ENCODE measurements around the gene AK6.
"Not testable (repeated sequence)": the region's sequence is repeated elsewhere in the genome, so short reads cannot be mapped to it uniquely, and the experiment has no call there.

Gene AK6

DNA sequence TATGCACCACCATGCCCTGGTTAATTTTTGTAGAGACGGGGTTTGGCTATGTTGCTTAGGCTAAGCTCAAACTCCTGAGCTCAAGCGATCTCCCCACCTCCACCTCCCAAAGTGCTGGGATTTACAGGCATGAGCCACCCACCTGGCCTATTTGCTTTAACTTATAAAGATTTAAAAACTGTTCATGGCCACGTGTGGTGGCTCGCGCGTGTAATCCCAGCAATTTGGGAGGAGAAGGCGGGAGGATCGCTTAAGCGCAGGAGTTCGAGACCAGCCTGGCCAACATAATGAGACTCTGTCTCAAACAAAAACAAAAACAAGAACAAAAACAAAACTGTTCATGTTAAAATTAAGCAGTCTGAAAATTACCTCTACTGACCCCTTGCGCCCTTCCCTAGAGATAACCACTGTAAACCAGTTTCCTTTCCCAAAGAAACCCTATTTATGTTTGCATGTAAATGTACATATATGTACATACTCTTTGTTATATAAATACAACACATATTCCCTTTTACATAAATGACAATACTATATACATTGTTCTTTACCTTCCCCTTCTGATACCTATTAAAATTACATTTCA is 1.5 kb downstream of the AK6 start:
- Histone ChIP-seq H3K27me3 (ENCODE audit: low read depth) (no peaks in the 10 kb centered on the region), H3K9me3 (no peaks in the 10 kb centered on the region), H3K4me3 (peak overlapping the region; percentile 89), H3K4me1 (peaks cover 12% of the 10 kb centered on the region), H3K36me3 (replicated peaks) (peaks cover 33% of the 10 kb centered on the region)
- peak in 1 of 2 experiments; percentile 15 for DNase-seq (ENCODE audit: low spot score in 2 of 2)
- in situ Hi-C loops (cut with MboI; ENCODE audit: low sequenced_read_pairs): no loop called here

- in situ Hi-C loops (cut with MboI; ENCODE audit: low sequenced_read_pairs): no loop called here
Observed at GRCh38 chr5:69364850-69365249, 4.5 kb downstream of the AK6 start.

GRCh38 chr5:69364414-69364813 is 4.9 kb downstream of the AK6 start:
- DNase-seq (ENCODE audit: low spot score in 2 of 2): no peak
- no peaks in the 10 kb centered on the region for H3K9me3 ChIP-seq
- H3K4me3 ChIP-seq: no peak overlapping the region
- H3K4me1 ChIP-seq: peaks cover 5% of the 10 kb centered on the region
- H3K36me3 ChIP-seq (replicated peaks): peaks cover 44% of the 10 kb centered on the region
- in situ Hi-C loops (cut with MboI; ENCODE audit: low sequenced_read_pairs): no loop called here
- no peaks in the 10 kb centered on the region for H3K27me3 ChIP-seq (ENCODE audit: low read depth)

More at GRCh38 chr5:69364850-69365249, 4.5 kb downstream of the AK6 start:
- H3K4me3 ChIP-seq: no peak overlapping the region
- no peak for DNase-seq (ENCODE audit: low spot score in 2 of 2)
- H3K9me3 ChIP-seq: no peaks in the 10 kb centered on the region
- H3K4me1 ChIP-seq: peaks cover 5% of the 10 kb centered on the region
- H3K36me3 ChIP-seq (replicated peaks): peaks cover 41% of the 10 kb centered on the region
- H3K27me3 ChIP-seq (ENCODE audit: low read depth): no peaks in the 10 kb centered on the region

DNA sequence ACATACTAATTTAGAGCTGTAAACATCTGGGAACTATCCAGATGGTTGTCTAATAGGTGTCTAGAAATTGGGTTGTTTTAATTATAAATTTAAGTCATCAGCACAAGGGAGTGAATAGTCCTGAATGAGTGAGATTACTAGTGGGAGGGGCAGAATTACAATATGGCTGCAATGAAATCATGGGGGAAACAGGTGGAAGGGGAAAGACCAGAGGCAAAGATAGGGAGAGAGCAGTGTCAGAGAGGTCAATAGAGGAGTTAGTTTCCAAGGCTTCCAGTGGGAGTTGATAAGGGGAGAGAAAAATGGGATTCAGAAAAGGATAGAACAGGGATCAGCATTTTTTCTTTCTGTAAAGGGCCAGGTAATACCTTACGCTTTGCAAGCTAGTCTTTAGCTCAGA is 8.9 kb downstream of the AK6 start:
- H3K9me3 ChIP-seq: no peaks in the 10 kb centered on the region
- no peaks in the 10 kb centered on the region for H3K4me1 ChIP-seq
- in situ Hi-C loops (cut with MboI; ENCODE audit: low sequenced_read_pairs): no loop called here
- no peaks in the 10 kb centered on the region for H3K27me3 ChIP-seq (ENCODE audit: low read depth)
- peaks cover 48% of the 10 kb centered on the region for H3K36me3 ChIP-seq (replicated peaks)
- no peak overlapping the region for H3K4me3 ChIP-seq
- DNase-seq (ENCODE audit: low spot score in 2 of 2): no peak

DNA sequence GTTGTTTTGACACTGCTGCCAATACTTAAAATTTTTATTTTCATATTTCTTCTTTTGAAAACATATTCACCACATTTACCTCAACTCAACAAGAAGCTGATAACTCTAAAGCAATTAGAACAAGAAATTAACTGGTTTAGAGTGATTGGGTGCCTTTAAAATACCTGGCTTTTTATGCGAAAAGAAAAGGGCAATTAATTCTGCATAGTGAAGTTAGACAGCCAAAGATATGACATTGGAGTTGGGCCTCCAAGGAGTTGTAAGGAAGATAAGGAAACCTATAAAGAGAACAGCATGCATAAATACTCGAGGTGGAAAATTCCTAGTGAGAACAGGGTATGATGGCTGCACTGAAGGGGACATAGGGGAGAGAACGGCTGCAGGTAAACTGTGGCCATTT is 9.6 kb downstream of the AK6 start:
- in situ Hi-C loops (cut with MboI; ENCODE audit: low sequenced_read_pairs): no loop called here
- no peaks in the 10 kb centered on the region for H3K9me3 ChIP-seq
- no peak overlapping the region for H3K4me3 ChIP-seq
- no peak for DNase-seq (ENCODE audit: low spot score in 2 of 2)
- H3K4me1 ChIP-seq: no peaks in the 10 kb centered on the region
- H3K27me3 ChIP-seq (ENCODE audit: low read depth): no peaks in the 10 kb centered on the region
- peaks cover 45% of the 10 kb centered on the region for H3K36me3 ChIP-seq (replicated peaks)

DNA sequence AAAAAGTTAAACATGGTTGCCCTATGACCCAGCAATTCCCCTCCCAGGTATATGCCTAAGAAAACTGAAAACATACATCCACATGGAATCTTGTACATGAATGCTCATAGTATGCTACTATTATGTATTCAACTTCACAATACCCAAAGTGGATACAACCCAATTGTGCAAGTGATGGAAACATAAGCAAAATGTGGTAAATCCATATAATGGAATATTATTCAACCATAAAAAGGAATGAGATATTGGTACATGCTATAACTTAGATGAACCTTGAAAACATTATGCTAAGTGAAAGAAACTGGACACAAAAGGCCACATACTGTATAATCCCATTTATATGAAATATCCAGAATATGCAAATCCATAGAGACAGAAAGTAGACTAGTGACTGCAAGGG is 18.7 kb downstream of the AK6 start:
- H3K36me3 ChIP-seq (replicated peaks): peaks cover 28% of the 10 kb centered on the region
- in situ Hi-C loops (cut with MboI; ENCODE audit: low sequenced_read_pairs): no loop called here

GRCh38 chr5:69343083-69343482 is 26.2 kb downstream of the AK6 start:
- H3K9me3 ChIP-seq: no peaks in the 10 kb centered on the region
- in situ Hi-C loops (cut with MboI; ENCODE audit: low sequenced_read_pairs): loop anchor here (25.0 kb wide), 2 partner anchors 106 to 256 kb away; partner anchors contain the start of genes CDK7 and SLC30A5
- H3K4me3 ChIP-seq: no peak overlapping the region
- H3K27me3 ChIP-seq (ENCODE audit: low read depth): no peaks in the 10 kb centered on the region
- H3K36me3 ChIP-seq (replicated peaks): no peaks in the 10 kb centered on the region
- no peak for DNase-seq (ENCODE audit: low spot score in 2 of 2)
- no peaks in the 10 kb centered on the region for H3K4me1 ChIP-seq

More for the DNA sequence above, 18.7 kb downstream of the AK6 start:
- no peaks in the 10 kb centered on the region for H3K27me3 ChIP-seq (ENCODE audit: low read depth)
- H3K4me1 ChIP-seq: no peaks in the 10 kb centered on the region
- no peaks in the 10 kb centered on the region for H3K9me3 ChIP-seq
- no peak overlapping the region for H3K4me3 ChIP-seq
- no peak for DNase-seq (ENCODE audit: low spot score in 2 of 2)

GRCh38 chr5:69341520-69342161 is 27.7 kb downstream of the AK6 start:
- Histone ChIP-seq H3K4me3 (no peak overlapping the region), H3K9me3 (no peaks in the 10 kb centered on the region), H3K27me3 (ENCODE audit: low read depth) (no peaks in the 10 kb centered on the region), H3K36me3 (replicated peaks) (no peaks in the 10 kb centered on the region), H3K4me1 (no peaks in the 10 kb centered on the region)
- in situ Hi-C loops (cut with MboI; ENCODE audit: low sequenced_read_pairs): loop anchor here (25.0 kb wide), 2 partner anchors 104 to 254 kb away; partner anchors contain the start of genes CDK7 and SLC30A5
- no peak for DNase-seq (ENCODE audit: low spot score in 2 of 2)

- Histone ChIP-seq H3K4me3 (no peak overlapping the region), H3K9me3 (no peaks in the 10 kb centered on the region), H3K27me3 (ENCODE audit: low read depth) (no peaks in the 10 kb centered on the region), H3K36me3 (replicated peaks) (no peaks in the 10 kb centered on the region), H3K4me1 (peaks cover 7% of the 10 kb centered on the region)
- in situ Hi-C loops (cut with MboI; ENCODE audit: low sequenced_read_pairs): loop anchor here (25.0 kb wide), 2 partner anchors 98 to 248 kb away; partner anchors contain the start of genes CDK7 and SLC30A5
- DNase-seq (ENCODE audit: low spot score in 2 of 2): no peak
Observed at GRCh38 chr5:69335341-69335935, 33.9 kb downstream of the AK6 start.

GRCh38 chr5:69334793-69335268 is 34.5 kb downstream of the AK6 start:
- Histone ChIP-seq H3K9me3 (no peaks in the 10 kb centered on the region), H3K36me3 (replicated peaks) (no peaks in the 10 kb centered on the region), H3K4me3 (no peak overlapping the region), H3K4me1 (peaks cover 7% of the 10 kb centered on the region), H3K27me3 (ENCODE audit: low read depth) (no peaks in the 10 kb centered on the region)
- DNase-seq (ENCODE audit: low spot score in 2 of 2): peak; percentile 81 to 92
- in situ Hi-C loops (cut with MboI; ENCODE audit: low sequenced_read_pairs): loop anchor here (25.0 kb wide), 2 partner anchors 98 to 248 kb away; partner anchors contain the start of genes CDK7 and SLC30A5

DNA sequence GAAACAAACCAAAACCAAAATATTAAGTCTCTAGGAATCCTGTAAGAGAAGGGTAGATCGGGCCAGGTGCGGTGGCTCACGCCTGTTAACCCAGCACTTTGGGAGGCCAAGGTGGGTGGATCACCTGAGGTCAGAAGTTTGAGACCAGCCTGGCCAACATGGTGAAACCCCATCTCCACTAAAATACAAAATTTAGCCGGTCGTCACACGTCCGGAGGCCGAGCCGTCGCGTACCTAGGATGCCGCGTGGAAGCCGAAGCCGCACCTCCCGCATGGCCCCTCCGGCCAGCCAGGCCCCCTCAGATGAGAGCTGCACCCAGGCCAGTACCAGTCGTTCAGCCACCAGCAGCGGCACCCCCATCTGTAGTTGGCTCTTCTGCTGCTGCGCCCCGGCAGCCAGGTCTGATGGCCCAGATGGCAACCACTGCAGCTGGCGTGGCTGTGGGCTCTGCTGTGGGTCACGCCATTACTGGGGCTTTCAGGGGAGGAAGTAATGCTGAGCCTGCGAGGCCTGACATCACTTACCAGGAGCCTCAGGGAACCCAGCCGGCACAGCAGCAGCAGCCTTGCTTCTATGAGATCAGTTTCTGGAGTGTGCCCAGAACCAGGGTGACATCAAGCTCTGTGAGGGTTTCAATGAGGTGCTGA is 35.5 kb downstream of the AK6 start:
- in situ Hi-C loops (cut with MboI; ENCODE audit: low sequenced_read_pairs): loop anchor here (25.0 kb wide), 2 partner anchors 96 to 246 kb away; partner anchors contain the start of genes CDK7 and SLC30A5
- DNase-seq (ENCODE audit: low spot score in 2 of 2); H3K36me3 ChIP-seq (replicated peaks); H3K4me1 ChIP-seq; H3K9me3 ChIP-seq; H3K4me3 ChIP-seq; H3K27me3 ChIP-seq (ENCODE audit: low read depth): not testable (repeated sequence)

GRCh38 chr5:69331528-69332445 is 37.5 kb downstream of the AK6 start:
- in situ Hi-C loops (cut with MboI; ENCODE audit: low sequenced_read_pairs): loop anchor here (25.0 kb wide), 2 partner anchors 94 to 244 kb away; partner anchors contain the start of genes CDK7 and SLC30A5
- peaks cover 7% of the 10 kb centered on the region for H3K4me1 ChIP-seq
- DNase-seq (ENCODE audit: low spot score in 2 of 2): no peak
- no peaks in the 10 kb centered on the region for H3K9me3 ChIP-seq
- H3K36me3 ChIP-seq (replicated peaks): no peaks in the 10 kb centered on the region
- no peaks in the 10 kb centered on the region for H3K27me3 ChIP-seq (ENCODE audit: low read depth)
- peak overlapping the region; percentile 51 for H3K4me3 ChIP-seq

Measured in HAP-1 (cell line).